ENCODE measurements around the gene CRHBP.
"Not testable (repeated sequence)": the region's sequence is repeated elsewhere in the genome, so short reads cannot be mapped to it uniquely, and the experiment has no call there.

CRHBP gene, protein sequence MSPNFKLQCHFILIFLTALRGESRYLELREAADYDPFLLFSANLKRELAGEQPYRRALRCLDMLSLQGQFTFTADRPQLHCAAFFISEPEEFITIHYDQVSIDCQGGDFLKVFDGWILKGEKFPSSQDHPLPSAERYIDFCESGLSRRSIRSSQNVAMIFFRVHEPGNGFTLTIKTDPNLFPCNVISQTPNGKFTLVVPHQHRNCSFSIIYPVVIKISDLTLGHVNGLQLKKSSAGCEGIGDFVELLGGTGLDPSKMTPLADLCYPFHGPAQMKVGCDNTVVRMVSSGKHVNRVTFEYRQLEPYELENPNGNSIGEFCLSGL

GRCh38 chr5:76952795-76953536 is at the start of gene CRHBP:
Gene CRHBP, plus strand, starts transcription at chr5:76953045. Its CDS starts 90 bp downstream, at chr5:76953135.
- no peak for DNase-seq

DNA sequence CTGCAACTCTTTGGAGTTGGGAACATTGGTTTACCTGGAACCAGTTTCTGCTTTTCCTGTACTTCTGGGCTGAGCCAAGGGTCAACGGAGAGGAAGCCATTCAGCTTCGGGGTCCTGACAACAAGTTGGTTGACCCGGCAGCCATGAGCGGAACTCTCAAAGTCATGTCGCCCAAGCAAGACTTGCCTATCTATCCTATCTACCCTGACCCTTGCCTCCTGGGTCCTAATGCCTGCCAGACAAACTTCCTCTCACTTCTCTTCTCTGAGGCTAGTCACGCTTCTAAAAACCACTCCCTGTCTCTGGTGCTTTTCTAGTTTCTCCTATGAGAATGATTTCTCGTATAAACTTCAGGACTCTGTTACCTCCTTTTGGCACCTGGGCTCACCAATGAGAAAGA is 44.7 kb upstream of the CRHBP start:
- DNase-seq: no peak

DNA sequence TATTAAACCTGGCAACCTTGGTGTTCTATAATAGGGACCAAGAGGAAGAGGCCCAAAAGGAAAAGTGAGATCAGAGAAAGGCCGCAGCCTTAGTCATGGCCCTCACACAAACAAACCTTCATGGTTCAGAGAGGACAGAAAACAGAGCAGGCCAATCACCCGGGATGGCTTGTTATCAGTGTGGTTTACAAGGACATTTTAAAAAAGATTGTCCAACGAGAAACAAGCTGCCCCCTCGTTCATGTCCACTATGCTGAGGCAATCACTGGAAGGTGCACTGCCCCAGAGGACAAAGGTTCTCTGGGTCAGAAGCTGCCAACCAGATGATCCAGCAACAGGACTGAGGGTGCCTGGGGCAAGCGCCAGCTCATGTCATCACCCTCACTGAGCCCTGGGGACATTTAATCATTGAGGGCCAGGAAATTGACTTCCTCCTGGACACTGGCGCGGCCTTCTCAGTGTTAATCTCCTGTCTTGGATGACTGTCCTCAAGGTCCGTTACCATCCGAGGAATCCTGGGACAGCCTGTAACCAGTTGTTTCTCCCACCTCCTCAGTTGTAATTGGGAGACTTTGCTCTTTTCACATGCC is 42.4 kb upstream of the CRHBP start:
- DNase-seq: not testable (repeated sequence)

DNA sequence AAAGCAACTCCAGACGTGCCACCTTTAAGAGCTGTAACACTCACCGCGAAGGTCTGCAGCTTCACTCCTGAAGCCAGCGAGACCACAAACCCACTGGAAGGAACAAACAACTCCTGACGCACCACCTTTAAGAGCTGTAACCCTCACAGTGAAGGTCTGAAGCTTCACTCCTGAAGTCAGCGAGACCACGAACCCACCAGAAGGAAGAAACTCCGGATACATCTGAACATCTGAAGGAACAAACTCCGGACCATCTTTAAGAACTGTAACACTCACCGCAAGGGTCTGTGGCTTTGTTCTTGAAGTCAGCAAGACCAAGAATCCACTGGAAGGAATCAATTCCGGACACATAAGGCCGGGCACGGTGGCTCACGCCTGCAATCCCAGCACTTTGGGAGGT is 38.2 kb upstream of the CRHBP start:
- not testable (repeated sequence) for DNase-seq

DNA sequence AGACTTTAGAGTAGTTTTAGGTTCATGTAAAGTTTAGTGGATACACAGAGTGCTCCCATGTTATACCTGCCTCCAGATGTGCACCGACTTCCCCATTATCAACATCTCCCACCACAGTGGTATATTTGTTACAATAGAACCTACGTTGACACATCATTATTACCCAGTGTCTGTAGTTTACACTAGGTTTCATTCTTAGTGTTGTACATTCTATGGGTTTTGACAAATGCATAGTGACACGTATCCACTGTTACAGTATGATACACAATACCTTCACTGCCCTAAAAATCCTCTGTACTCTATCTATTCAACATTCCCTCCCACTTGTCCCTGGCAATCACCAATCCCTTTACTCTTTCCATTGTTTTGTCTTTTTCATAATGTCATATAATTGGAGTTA is 34.3 kb upstream of the CRHBP start:
- DNase-seq: no peak

GRCh38 chr5:76920491-76920890 is 32.4 kb upstream of the CRHBP start:
- DNase-seq: no peak

DNA sequence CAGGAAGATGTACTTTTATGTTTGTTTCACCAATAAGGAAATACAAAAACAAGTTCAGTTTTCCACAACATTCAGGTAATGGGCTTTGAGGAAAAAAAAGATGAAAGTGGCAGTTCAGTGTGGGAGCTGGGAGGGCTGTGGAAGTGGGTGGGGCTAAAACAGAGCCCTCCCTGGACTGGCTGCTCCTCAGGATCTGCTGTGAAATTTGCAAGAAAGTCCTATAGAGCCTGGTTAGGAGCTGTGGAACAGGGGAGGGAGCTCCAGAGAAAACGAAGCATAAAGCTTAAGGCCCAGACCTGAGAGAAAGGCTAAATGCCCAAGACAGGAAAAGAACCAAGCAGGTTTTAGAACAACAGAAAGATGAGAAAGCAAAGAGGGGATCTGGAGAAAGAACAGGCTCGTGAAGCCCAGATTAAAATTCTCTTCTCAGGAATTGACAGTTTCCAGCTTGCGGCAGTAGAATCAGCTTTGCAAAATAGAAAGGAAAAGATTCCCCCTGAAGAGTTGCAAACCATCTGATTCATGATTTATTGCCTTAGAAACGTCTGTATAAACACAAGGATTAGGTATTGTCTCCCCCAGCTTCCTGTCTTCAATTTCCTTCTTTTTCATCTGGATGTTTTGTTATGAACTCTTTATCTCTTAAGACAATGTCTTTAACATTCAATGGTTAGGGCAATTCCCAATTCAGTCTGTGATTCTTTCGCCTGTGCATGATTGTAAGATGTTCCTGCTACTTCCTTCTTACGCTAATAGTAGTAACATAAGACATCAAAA is 26.3 kb upstream of the CRHBP start:
- DNase-seq: no peak

DNA sequence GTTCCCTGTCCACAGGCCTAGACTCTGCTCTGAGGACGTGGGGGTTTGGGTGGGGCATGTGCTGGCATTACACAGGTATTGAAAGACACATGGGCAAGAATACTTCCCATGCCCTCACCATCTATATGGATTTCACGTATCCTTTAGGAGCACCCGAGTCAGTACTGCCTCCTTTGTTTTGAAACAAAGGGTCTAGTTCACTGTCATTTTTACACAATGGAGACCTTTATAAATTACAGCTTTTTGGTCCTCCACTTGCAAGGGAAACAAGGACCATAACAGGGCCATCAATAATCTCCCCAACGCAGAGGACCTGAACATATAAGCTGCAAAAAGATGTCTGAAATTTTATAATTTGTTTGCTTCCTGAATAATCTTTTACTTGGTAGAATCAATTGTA is 24.9 kb upstream of the CRHBP start:
- no peak for DNase-seq

DNA sequence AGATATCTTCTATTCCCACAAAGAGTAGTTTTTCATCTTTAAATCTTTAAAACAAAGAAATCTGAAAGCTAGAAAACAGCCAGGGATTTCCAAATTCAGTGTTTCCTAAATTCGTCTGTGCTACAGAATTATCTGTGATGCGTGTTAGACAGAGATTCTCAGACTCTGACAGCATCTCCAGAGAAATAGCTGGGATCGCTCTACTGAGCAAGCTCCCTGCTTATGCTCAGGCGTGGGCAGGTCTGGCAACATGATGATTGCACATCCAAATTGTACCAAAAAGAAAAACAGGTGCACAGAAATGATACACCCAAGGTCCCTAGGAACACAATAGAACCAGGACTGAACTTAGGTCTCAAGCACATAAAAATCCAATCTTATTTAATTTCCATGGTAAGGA is 22.8 kb upstream of the CRHBP start:
- DNase-seq: no peak

GRCh38 chr5:76938177-76938576 is 14.7 kb upstream of the CRHBP start:
- DNase-seq: no peak

- no peak for DNase-seq
These were observed 11.8 kb upstream of the CRHBP start for GRCh38 chr5:76941000-76941399.

GRCh38 chr5:76941442-76941841 is 11.4 kb upstream of the CRHBP start:
- DNase-seq: no peak

- DNase-seq: no peak
These were observed 10.3 kb upstream of the CRHBP start for GRCh38 chr5:76942581-76942980.

- no peak for DNase-seq
These were observed 9.8 kb upstream of the CRHBP start for GRCh38 chr5:76943006-76943405.

DNA sequence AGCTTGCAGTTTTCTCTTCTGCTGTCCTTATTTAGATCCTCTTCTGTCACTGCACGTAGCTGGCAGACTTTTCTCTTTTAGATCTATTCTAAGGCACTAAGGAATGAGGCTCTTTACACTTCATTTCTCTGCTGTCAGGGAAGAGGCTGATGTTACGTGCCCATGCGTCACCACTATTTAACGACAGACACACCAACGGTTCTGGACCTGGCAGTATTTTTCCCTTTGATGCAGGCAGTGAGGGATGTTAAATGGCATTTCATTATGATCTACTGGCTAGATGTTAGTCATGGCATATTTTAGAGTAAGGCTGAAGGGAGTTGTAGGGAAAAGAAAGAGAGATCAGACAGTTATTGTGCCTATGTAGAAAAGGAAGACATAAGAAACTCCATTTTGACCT is 8.2 kb upstream of the CRHBP start:
- DNase-seq: no peak

DNA sequence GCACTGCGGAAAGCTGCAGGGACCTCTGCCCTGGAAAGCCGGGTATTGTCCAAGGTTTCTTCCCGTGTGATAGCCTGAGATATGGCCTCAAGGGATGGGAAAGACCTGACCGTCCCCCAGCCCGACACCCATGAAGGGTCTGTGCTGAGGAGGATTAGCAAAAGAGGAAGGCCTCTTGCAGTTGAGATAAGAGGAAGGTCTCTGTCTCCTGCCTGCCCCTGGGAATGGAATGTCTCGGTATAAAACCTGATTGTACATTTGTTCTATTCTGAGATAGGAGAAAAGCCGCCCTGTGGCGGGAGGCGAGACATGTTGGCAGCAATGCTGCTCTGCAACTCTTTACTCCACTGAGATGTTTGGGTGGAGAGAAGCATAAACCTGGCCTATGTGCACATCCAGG is 7.6 kb upstream of the CRHBP start:
- DNase-seq: not testable (repeated sequence)

GRCh38 chr5:76946090-76946489 is 6.8 kb upstream of the CRHBP start:
- DNase-seq: no peak

DNA sequence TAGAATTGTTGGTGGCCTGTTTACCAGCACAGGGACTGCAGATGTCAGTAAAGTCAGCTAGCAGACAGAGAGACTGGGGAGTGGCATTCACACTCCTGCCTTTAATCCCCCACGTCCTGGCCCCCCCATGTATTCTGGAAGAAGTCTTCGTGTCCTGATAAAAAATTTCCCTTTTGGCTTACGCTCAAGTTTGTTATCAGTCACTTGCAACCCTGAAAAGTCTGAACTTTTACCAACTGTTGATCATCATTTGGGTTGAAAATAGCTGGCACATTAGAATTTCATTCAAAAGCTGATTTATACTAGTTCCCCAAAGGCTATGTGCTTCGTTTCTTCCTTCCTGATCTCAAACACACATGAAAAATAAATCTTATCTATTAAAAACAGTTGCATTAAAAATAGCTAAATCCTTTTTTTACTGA is 5.8 kb upstream of the CRHBP start:
- no peak for DNase-seq

DNA sequence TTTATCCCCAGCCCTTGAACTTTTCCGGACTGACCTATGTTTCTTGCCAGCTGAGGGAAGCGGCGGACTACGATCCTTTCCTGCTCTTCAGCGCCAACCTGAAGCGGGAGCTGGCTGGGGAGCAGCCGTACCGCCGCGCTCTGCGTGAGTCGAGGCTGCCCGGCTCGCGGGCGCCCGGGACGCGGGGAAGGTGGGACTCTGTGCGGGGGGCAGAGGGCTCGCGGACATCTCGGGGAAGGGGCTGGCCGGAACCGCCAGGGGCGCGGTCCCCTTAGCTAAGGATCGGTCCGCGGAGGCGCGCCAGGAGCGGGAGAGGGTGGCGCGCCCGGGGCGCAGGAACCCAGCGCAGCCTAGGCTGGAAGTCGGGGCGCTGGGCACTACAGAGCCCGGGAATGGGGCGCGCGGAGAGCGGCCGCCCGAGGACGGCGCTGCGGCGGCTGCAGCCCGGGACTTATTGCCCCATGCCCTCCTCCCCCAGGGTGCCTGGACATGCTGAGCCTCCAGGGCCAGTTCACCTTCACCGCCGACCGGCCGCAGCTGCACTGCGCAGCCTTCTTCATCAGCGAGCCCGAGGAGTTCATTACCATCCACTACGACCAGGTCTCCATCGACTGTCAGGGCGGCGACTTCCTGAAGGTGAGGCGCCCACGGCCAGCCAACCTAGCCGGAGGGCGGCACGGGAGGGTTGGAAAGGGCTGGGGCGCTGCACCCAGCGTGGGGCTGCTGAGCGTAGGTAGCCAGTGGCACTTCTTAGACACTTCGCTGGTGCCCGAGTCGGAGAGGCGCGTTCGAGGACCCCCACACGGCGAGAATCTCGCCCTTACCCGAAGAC is 922 bp downstream of the CRHBP start:
- no peak for DNase-seq

DNA sequence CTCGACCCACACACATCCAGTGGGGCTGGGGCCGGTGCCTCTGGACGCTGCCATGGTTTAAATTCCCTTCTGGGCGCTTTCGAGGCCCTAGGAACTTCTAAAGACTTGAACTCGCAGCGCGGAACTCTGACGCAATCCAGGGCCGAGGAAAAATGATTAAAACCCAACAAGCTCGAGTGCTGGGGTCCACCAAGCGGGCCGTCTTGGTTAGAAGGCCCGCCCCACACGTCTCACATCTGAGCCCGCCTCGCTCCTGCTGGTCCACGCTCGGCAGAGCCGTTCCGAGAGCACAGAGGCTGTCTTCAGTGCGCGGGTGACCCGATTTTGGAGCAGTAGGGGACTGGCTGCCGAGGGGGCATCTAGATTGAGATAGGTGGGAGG is 1.5 kb downstream of the CRHBP start:
- no peak for DNase-seq

DNA sequence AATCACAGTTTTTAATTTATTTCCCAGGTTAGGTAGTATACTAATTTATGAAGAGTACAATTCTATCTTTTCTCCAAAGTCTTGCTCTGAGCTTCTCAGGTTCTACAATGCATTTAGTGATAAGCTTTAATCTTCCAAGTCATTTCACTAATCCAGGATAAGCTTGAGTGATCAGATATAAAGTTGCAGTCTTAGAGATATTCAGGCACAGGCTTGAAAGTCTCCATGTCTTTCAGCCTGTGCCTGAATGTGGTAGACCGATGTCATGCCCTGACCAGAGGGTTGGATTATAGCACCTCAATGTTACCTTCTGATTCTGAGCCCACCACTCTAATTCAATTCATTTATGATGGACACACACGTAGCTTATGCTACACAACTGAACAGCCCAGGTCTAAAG is 3.2 kb downstream of the CRHBP start:
- no peak for DNase-seq

- DNase-seq: no peak
These were observed 6.3 kb downstream of the CRHBP start for GRCh38 chr5:76958991-76959767.

Data from 8988T (cell line).